HepG2 (cell line): Measurements from ENCODE around the gene CARHSP1. TPM values are rescaled to one million over a fixed set of nuclear protein-coding genes. Genes with fewer than 3 reads are reported as not detected.

Experiments
- AHR ChIP-seq: IDR thresholded peaks from 2 replicates; pipeline ENCODE4 v1.6.1; 2018; ENCODE audit warnings: missing genetic modification reagents, missing compliant biosample characterization
- ATF3 ChIP-seq: sonication (generic); formaldehyde crosslinking; IDR thresholded peaks from 2 replicates; pipeline ENCODE4 v1.4.0; 2020; ENCODE audit warnings: missing genetic modification reagents
- BATF2 ChIP-seq: sonication (generic); formaldehyde crosslinking; IDR thresholded peaks from 2 replicates; pipeline ENCODE4 v1.8.0; 2022; ENCODE audit warnings: mild to moderate bottlenecking, missing genetic modification reagents, moderate library complexity
- DBP ChIP-seq: sonication (generic); formaldehyde crosslinking; IDR thresholded peaks from 2 replicates; pipeline ENCODE4 v1.4.0; 2020; ENCODE audit warnings: missing genetic modification reagents; ENCODE audit errors: not compliant biosample characterization
- HNRNPUL1 ChIP-seq: fragments of 200-400 bp; formaldehyde crosslinking; IDR thresholded peaks from 2 replicates; pipeline ENCODE4 v1.6.1; 2017; ENCODE audit warnings: low read depth, mild to moderate bottlenecking, low read length, moderate library complexity
- HOXA7 ChIP-seq: sonication (generic); formaldehyde crosslinking; IDR thresholded peaks from 2 replicates; pipeline ENCODE4 v1.8.1; 2022; ENCODE audit warnings: mild to moderate bottlenecking, missing genetic modification reagents, moderate library complexity
- KAT8 ChIP-seq: IDR thresholded peaks from 2 replicates; pipeline ENCODE4 v1.6.1; 2016; ENCODE audit warnings: missing genetic modification reagents, missing compliant biosample characterization
- KLF16 ChIP-seq, 2 experiments: sonication (generic) in 1 of 2; formaldehyde crosslinking in 1 of 2; IDR thresholded peaks; 2 replicates each; pipeline versions ENCODE4 v1.6.1 to v1.8.0; 2016 to 2023; ENCODE audit warnings: missing genetic modification reagents in 2 of 2, missing compliant biosample characterization in 1 of 2
- NCOA5 ChIP-seq: sonication (generic); formaldehyde crosslinking; IDR thresholded peaks from 2 replicates; pipeline ENCODE4 v1.4.0; 2020; ENCODE audit warnings: missing genetic modification reagents
- RBAK ChIP-seq: sonication (generic); formaldehyde crosslinking; IDR thresholded peaks from 2 replicates; pipeline ENCODE4 v1.5.1; 2020; ENCODE audit warnings: mild to moderate bottlenecking, missing genetic modification reagents
- SMAD9 ChIP-seq: sonication (generic); formaldehyde crosslinking; IDR thresholded peaks from 2 replicates; pipeline ENCODE4 v1.5.1; 2020; ENCODE audit warnings: mild to moderate bottlenecking, missing genetic modification reagents
- SNAPC4 ChIP-seq: sonication (generic); formaldehyde crosslinking; IDR thresholded peaks from 2 replicates; pipeline ENCODE4 v1.4.0; 2020; ENCODE audit warnings: mild to moderate bottlenecking, missing genetic modification reagents
- SP2 ChIP-seq: sonication (generic); formaldehyde crosslinking; IDR thresholded peaks from 2 replicates; pipeline ENCODE4 v1.5.1; 2020; ENCODE audit warnings: mild to moderate bottlenecking, missing genetic modification reagents
- TBP ChIP-seq: sonication (generic); formaldehyde crosslinking; IDR thresholded peaks from 2 replicates; pipeline ENCODE4 v1.5.0; 2020; ENCODE audit warnings: missing genetic modification reagents
- TP53 ChIP-seq: sonication (generic); formaldehyde crosslinking; conservative IDR thresholded peaks from 2 replicates; pipeline ENCODE4 v1.4.0; 2020; ENCODE audit warnings: missing genetic modification reagents
- YY1 ChIP-seq: IDR thresholded peaks from 2 replicates; pipeline ENCODE4 v1.6.1; 2011; ENCODE audit warnings: low read length, low read depth, moderate library complexity, mild to moderate bottlenecking; ENCODE audit not compliant: insufficient read depth, insufficient replicate concordance
- ZNF205 ChIP-seq: IDR thresholded peaks from 2 replicates; pipeline ENCODE4 v1.6.1; 2018; ENCODE audit warnings: missing biosample characterization, missing genetic modification reagents
- ZNF224 ChIP-seq: sonication (generic); formaldehyde crosslinking; IDR thresholded peaks from 2 replicates; pipeline ENCODE4 v1.5.0; 2020; ENCODE audit warnings: mild to moderate bottlenecking, missing genetic modification reagents
- ZNF225 ChIP-seq: sonication (generic); formaldehyde crosslinking; IDR thresholded peaks from 2 replicates; pipeline ENCODE4 v1.4.0; 2020; ENCODE audit warnings: mild to moderate bottlenecking, missing genetic modification reagents
- ZNF616 ChIP-seq: sonication (generic); formaldehyde crosslinking; IDR thresholded peaks from 2 replicates; pipeline ENCODE4 v1.5.0; 2020; ENCODE audit warnings: low read depth, mild to moderate bottlenecking, missing genetic modification reagents
- ZNF704 ChIP-seq: sonication (generic); formaldehyde crosslinking; IDR thresholded peaks from 2 replicates; pipeline ENCODE4 v1.8.1; 2023; ENCODE audit warnings: mild to moderate bottlenecking, inconsistent platforms, moderate library complexity, missing genetic modification reagents, borderline replicate concordance
- ZNF878 ChIP-seq: sonication (generic); formaldehyde crosslinking; IDR thresholded peaks from 2 replicates; pipeline ENCODE4 v1.8.1; 2023; ENCODE audit warnings: mild to moderate bottlenecking, missing genetic modification reagents, moderate library complexity
- polyA plus RNA-seq, 8 experiments: library from polyadenylated mRNA; depleted of rRNA in 3 of 8; stranded (reverse) in 7 of 8; unstranded in 1 of 8; fragments of >200 nt; fragmentation: Illumina TruSeq in 4 of 8; extraction: Trizol in 4 of 8; gene quantifications; 2 replicates each; pipeline versions ENCODE4 v1.2.1 to v1.2.3, GENCODE V29; 2011 to 2016; ENCODE audit warnings: low read depth in 4 of 8, missing spikeins in 1 of 8, mixed read lengths in 1 of 8; ENCODE audit not compliant: insufficient read depth in 1 of 8
- total RNA-seq, 5 experiments: library from RNA; depleted of rRNA; stranded (reverse); fragments of >200 nt; fragmentation: Illumina TruSeq; extraction: Trizol; gene quantifications; 2 replicates each; pipeline ENCODE4 v1.2.3, GENCODE V29; 2016; ENCODE audit warnings: low read depth in 1 of 5

Gene CARHSP1
- total and polyA plus RNA-seq, 2 of the 13 experiments (the other 11 are each of a cell fraction or from before 2014, with no cell fraction given): 173 to 345 TPM

- TF ChIP-seq ZNF616: no peak
- no peak for TF ChIP-seq KLF16 (CRISPR knock-in tag; IDR thresholded peaks at IDR 0.05)
- TF ChIP-seq ZNF704 (CRISPR knock-in tag): no peak; the same call in 1 of the 2 replicates
- peak; percentile 41; the same call in 1 of the 2 replicates for TF ChIP-seq ZNF205 (CRISPR knock-in tag)
- no peak for TF ChIP-seq SNAPC4 (CRISPR knock-in tag)
- TF ChIP-seq DBP (CRISPR knock-in tag): no peak
- TF ChIP-seq ZNF225 (CRISPR knock-in tag): no peak; the same call in 1 of the 2 replicates
- no peak for TF ChIP-seq YY1
- TF ChIP-seq ZNF878 (CRISPR knock-in tag): no peak
- TF ChIP-seq RBAK (CRISPR knock-in tag): no peak
- no peak for TF ChIP-seq TBP (CRISPR knock-in tag)
- TF ChIP-seq NCOA5 (CRISPR knock-in tag): no peak
- TF ChIP-seq HOXA7: 0 out of 2 replicates have a peak, but pooled peaks have one; percentile 25
- TF ChIP-seq KAT8 (CRISPR knock-in tag): no peak
- no peak for TF ChIP-seq SMAD9 (CRISPR knock-in tag)
- TF ChIP-seq TP53 (CRISPR knock-in tag): no peak
- TF ChIP-seq AHR: no peak
- TF ChIP-seq ZNF224: peak; percentile 59; the same call in 1 of the 2 replicates
- TF ChIP-seq SP2 (CRISPR knock-in tag): no peak
- no peak for TF ChIP-seq BATF2 (CRISPR knock-in tag)
- TF ChIP-seq HNRNPUL1: no peak
- TF ChIP-seq ATF3 (CRISPR knock-in tag): no peak
Observed at GRCh38 chr16:8885674-8886592, 17.1 kb upstream of the CARHSP1 start (continued).
